Endothelial cell of umbilical vein (primary cell): ENCODE measurements around the gene MED29. TPM values are rescaled to one million over a fixed set of nuclear protein-coding genes. Genes with fewer than 3 reads are reported as not detected.

ENCODE experiments used
- BruUV-seq: library from RNA; stranded (reverse); fragments of 400-500 nt; replicated peaks from 2 replicates; lab custom pipeline; 2021; lab: Mats Ljungman, UMichigan
- CTCF ChIA-PET: fragments of 300-600, 350-600 bp; sonication (Branson Sonifier 250); formaldehyde crosslinking; loops from one replicate; lab custom pipeline; 2021; ENCODE audit warnings: antibody characterized with exemption, inconsistent platforms; lab: Charles Lee
- POLR2A ChIA-PET: fragments of 300-600, 350-600 bp; sonication (Branson Sonifier 250); formaldehyde crosslinking; loops from one replicate; lab custom pipeline; 2021; ENCODE audit warnings: antibody characterized with exemption, inconsistent platforms; lab: Charles Lee
- DNase-seq: peaks from one replicate; pipeline ENCODE4 v3.0.0-alpha.2; 2011; ENCODE audit warnings: low read depth, low spot score
- FAIRE-seq: peaks from 2 replicates; lab custom pipeline; 2011; peaks lifted over from hg19 to GRCh38; lab: Jason Lieb, UNC
- H2AFZ ChIP-seq: 2 replicates; pipeline ENCODE4 v1.6.0; 2012; ENCODE audit warnings: low read depth, low read length, control low read depth, inconsistent platforms
- H3K27ac ChIP-seq: 2 replicates; pipeline ENCODE4 v1.5.1; 2011; ENCODE audit warnings: low read depth, mild to moderate bottlenecking, control low read depth, low read length, moderate library complexity; ENCODE audit not compliant: insufficient read depth
- H3K27me3 ChIP-seq, 2 experiments: 2 replicates each; pipeline versions ENCODE4 v1.6.0 to v1.6.1; 2011; ENCODE audit warnings: low read length in 2 of 2, mixed read lengths in 1 of 2; ENCODE audit not compliant: control insufficient read depth in 2 of 2, insufficient read depth in 2 of 2
- H3K36me3 ChIP-seq, 2 experiments: 2 replicates in 1 of 2; 3 replicates in 1 of 2; pipeline ENCODE4 v1.5.1; 2011; ENCODE audit warnings: low read length in 2 of 2, mild to moderate bottlenecking in 1 of 2, moderate library complexity in 1 of 2; ENCODE audit not compliant: control insufficient read depth in 2 of 2, insufficient read depth in 2 of 2; ENCODE audit errors: extremely low read depth in 1 of 2
- H3K4me1 ChIP-seq: 3 replicates; pipeline ENCODE4 v1.5.1; 2011; ENCODE audit warnings: mild to moderate bottlenecking, low read length; ENCODE audit not compliant: control insufficient read depth, insufficient read depth; ENCODE audit errors: extremely low read depth
- H3K4me2 ChIP-seq: 2 replicates; pipeline ENCODE4 v1.6.1; 2011; ENCODE audit warnings: low read length, control low read depth, mixed read lengths; ENCODE audit not compliant: insufficient read depth
- H3K4me3 ChIP-seq, 3 experiments: fragments of 200-600 bp in 1 of 3; sonication (generic), shearing (Covaris generic) in 1 of 3; replicated peaks in 1 of 3; 2 replicates each; pipeline ENCODE4 v1.5.1; 2011 to 2016; ENCODE audit warnings: control low read depth in 3 of 3, low read length in 3 of 3, mild to moderate bottlenecking in 2 of 3, inconsistent platforms in 1 of 3, low read depth in 1 of 3, moderate library complexity in 1 of 3; ENCODE audit not compliant: insufficient read depth in 1 of 3
- H3K79me2 ChIP-seq: 2 replicates; pipeline ENCODE4 v1.6.0; 2012; ENCODE audit warnings: low read length, inconsistent platforms; ENCODE audit not compliant: control insufficient read depth, insufficient read depth
- H3K9ac ChIP-seq: replicated peaks from 2 replicates; pipeline ENCODE3; 2011; ENCODE audit warnings: low read length, control low read depth; ENCODE audit not compliant: insufficient read depth; ENCODE audit errors: extremely low read depth
- H3K9me1 ChIP-seq: replicated peaks from 3 replicates; pipeline ENCODE4 v1.6.0; 2011; ENCODE audit warnings: mild to moderate bottlenecking, low read length; ENCODE audit not compliant: control insufficient read depth, insufficient read depth; ENCODE audit errors: extremely low read depth
- H3K9me3 ChIP-seq: replicated peaks from 2 replicates; pipeline ENCODE4 v1.5.1; 2012; ENCODE audit warnings: low read length, inconsistent platforms; ENCODE audit not compliant: control insufficient read depth, insufficient read depth
- H4K20me1 ChIP-seq: replicated peaks from 2 replicates; pipeline ENCODE3; 2011; ENCODE audit warnings: mild to moderate bottlenecking, low read length; ENCODE audit not compliant: control insufficient read depth, insufficient read depth; ENCODE audit errors: extremely low read depth
- EZH2 ChIP-seq: IDR thresholded peaks from 2 replicates; pipeline ENCODE4 v1.6.1; 2012; ENCODE audit warnings: borderline replicate concordance, low read depth, mild to moderate bottlenecking, moderate library complexity, low read length, inconsistent platforms; ENCODE audit not compliant: severe bottlenecking
- FOS ChIP-seq: IDR thresholded peaks from 2 replicates; pipeline ENCODE4 v1.6.1; 2011; ENCODE audit warnings: mild to moderate bottlenecking, low read length, moderate library complexity, borderline replicate concordance; ENCODE audit not compliant: insufficient read depth
- GATA2 ChIP-seq: IDR thresholded peaks from 2 replicates; pipeline ENCODE4 v1.7.0; 2011; ENCODE audit warnings: low read depth, mild to moderate bottlenecking, moderate library complexity, mixed read lengths, low read length; ENCODE audit not compliant: insufficient read length, insufficient read depth
- JUN ChIP-seq: IDR thresholded peaks from 2 replicates; pipeline ENCODE4 v1.6.1; 2011; ENCODE audit warnings: borderline replicate concordance, low read depth; ENCODE audit not compliant: insufficient read length, insufficient read depth
- MYC ChIP-seq: IDR thresholded peaks from one replicate; pipeline ENCODE4 v1.6.1; 2011; ENCODE audit warnings: mild to moderate bottlenecking, low read depth, low read length
- POLR2A ChIP-seq: IDR thresholded peaks from 2 replicates; pipeline ENCODE4 v1.6.1; 2012; ENCODE audit warnings: low read depth, mild to moderate bottlenecking, control low read depth, low read length
- POLR2AphosphoS5 ChIP-seq: IDR thresholded peaks from 2 replicates; pipeline ENCODE4 v1.6.1; 2012; ENCODE audit warnings: low read depth, mild to moderate bottlenecking, control low read depth, low read length, moderate library complexity; ENCODE audit not compliant: insufficient read depth
- dilution Hi-C: fragments of 300-500 bp; cut with MboI; formaldehyde crosslinking; loops from one replicate; pipeline ENCODE4 v1.15.0; 2019; ENCODE audit warnings: low sequenced_read_pairs; ENCODE audit not compliant: extremely low pct_ligation_motif_present
- intact Hi-C: fragments of 100-400 bp; cut with micrococcal nuclease; formaldehyde crosslinking; loops from one replicate; pipeline ENCODE4 v1.10.0; 2022
- polyA plus RNA-seq, 4 experiments: library from polyadenylated mRNA; depleted of rRNA in 3 of 4; stranded (reverse) in 3 of 4; unstranded in 1 of 4; fragments of >200 nt; gene quantifications; 2 replicates each; pipeline versions ENCODE4 v1.2.1 to v1.2.3, GENCODE V29; 2011 to 2012; ENCODE audit warnings: missing spikeins in 1 of 4
- total RNA-seq: library from RNA; stranded (reverse); gene quantifications from 2 replicates; pipeline ENCODE4 v1.2.3, GENCODE V29; 2021
- TF ChIP-seq, protein P1 (sequence below), 2 donors: IDR thresholded peaks; 1 replicate in 1 of 2; 2 replicates in 1 of 2; pipeline ENCODE4 v1.5.1; 2011; ENCODE audit warnings: low read length in 2 of 2, mild to moderate bottlenecking in 2 of 2, moderate library complexity in 2 of 2, control low read depth in 1 of 2, inconsistent platforms in 1 of 2, low read depth in 1 of 2; ENCODE audit not compliant: insufficient read depth in 1 of 2; ENCODE audit errors: extremely low read depth in 1 of 2
- TF ChIP-seq, protein P2 (sequence below): IDR thresholded peaks from 2 replicates; pipeline ENCODE4 v1.6.1; 2011; ENCODE audit not compliant: insufficient read depth, insufficient read length

Gene MED29
- total and polyA plus RNA-seq, 2 donors (not counting 3 experiments of a cell fraction or from before 2014, with no cell fraction given): 25.5 to 50.4 TPM

DNA sequence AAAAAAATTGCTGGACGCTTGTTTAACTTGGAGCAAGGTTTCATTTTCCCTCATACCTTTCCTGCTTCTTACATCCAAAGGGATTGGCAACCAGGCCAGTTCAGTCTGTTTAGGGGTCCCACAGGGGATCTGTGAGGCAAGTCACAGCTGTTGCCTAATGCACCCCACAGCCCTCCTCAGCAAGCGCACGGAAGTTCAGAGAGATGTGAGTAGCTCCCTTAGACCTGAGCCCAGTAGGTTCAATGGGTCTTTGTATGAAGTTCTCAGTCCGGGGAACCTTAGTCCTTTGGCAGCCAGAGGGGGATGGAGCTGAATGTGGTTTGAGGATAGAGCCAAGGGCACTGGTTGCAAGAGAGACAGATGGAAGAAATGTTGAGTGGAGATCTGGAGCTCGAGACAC, 35.9 kb upstream of the MED29 start:
- Histone ChIP-seq H3K9ac (no peak overlapping the region), H3K9me1 (no peaks in the 10 kb centered on the region), H2AFZ (no peak overlapping the region), H3K27ac (no peak overlapping the region), H3K27me3 (no peaks in the 10 kb centered on the region), H3K4me3 (no peak overlapping the region), H3K4me1 (no peaks in the 10 kb centered on the region), H3K36me3 (peaks cover 27 to 37% of the 10 kb centered on the region in 2 experiments), H3K79me2 (peaks cover 3% of the 10 kb centered on the region), H3K4me2 (no peak overlapping the region), H3K9me3 (no peaks in the 10 kb centered on the region), H4K20me1 (no peaks in the 10 kb centered on the region)
- no peak for FAIRE-seq
- intact Hi-C loops (no loop called here), dilution Hi-C loops (no loop called here)
- ChIA-PET CTCF (no interaction called here), POLR2A (no interaction called here)
- BruUV-seq: no TSS peak
- TF ChIP-seq EZH2: no peak
- no peak for TF ChIP-seq GATA2
- DNase-seq: no peak

DNA sequence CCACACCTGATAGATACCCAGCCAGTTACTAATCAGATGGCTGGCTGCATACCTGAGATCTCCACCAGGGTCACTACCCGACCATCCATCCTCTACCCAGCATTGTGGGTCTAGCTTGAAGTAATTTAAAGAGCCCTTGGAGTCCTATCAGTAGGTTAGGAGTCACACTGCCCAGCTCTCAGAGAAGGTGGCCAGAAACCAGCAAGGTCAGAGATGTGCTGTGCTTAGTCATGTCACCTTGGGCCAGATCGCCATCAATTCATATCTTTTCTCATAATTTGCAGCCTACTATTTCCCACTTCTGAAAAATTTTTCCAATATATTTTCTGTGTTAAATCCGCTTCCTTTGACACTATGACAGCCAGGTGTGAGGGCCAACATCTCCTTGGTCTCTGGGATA, 35.1 kb upstream of the MED29 start:
- Histone ChIP-seq H3K4me3 (no peak overlapping the region), H3K9me1 (no peaks in the 10 kb centered on the region), H3K27me3 (no peaks in the 10 kb centered on the region), H3K27ac (no peak overlapping the region), H3K4me1 (no peaks in the 10 kb centered on the region), H4K20me1 (no peaks in the 10 kb centered on the region), H3K79me2 (peaks cover 3% of the 10 kb centered on the region), H3K36me3 (peaks cover 27 to 45% of the 10 kb centered on the region in 2 experiments), H3K9ac (no peak overlapping the region), H3K9me3 (no peaks in the 10 kb centered on the region), H2AFZ (no peak overlapping the region), H3K4me2 (no peak overlapping the region)
- intact Hi-C loops: no loop called here
- BruUV-seq: no TSS peak
- dilution Hi-C loops: no loop called here
- DNase-seq (no peak), FAIRE-seq (no peak)
- no peak for TF ChIP-seq POLR2AphosphoS5
- no peak for TF ChIP-seq JUN
- no peak for TF ChIP-seq MYC
- TF ChIP-seq EZH2: no peak
- TF ChIP-seq, protein P1, sequence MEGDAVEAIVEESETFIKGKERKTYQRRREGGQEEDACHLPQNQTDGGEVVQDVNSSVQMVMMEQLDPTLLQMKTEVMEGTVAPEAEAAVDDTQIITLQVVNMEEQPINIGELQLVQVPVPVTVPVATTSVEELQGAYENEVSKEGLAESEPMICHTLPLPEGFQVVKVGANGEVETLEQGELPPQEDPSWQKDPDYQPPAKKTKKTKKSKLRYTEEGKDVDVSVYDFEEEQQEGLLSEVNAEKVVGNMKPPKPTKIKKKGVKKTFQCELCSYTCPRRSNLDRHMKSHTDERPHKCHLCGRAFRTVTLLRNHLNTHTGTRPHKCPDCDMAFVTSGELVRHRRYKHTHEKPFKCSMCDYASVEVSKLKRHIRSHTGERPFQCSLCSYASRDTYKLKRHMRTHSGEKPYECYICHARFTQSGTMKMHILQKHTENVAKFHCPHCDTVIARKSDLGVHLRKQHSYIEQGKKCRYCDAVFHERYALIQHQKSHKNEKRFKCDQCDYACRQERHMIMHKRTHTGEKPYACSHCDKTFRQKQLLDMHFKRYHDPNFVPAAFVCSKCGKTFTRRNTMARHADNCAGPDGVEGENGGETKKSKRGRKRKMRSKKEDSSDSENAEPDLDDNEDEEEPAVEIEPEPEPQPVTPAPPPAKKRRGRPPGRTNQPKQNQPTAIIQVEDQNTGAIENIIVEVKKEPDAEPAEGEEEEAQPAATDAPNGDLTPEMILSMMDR (IDR thresholded peaks at IDR 0.05; ENCODE audit: extremely low read depth in 1 of 2, insufficient read depth in 1 of 2, low read depth in 1 of 2, low read length in 2 of 2): no peak
- TF ChIP-seq, protein P2, sequence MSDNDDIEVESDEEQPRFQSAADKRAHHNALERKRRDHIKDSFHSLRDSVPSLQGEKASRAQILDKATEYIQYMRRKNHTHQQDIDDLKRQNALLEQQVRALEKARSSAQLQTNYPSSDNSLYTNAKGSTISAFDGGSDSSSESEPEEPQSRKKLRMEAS: no peak
- TF ChIP-seq FOS: no peak
- no peak for TF ChIP-seq GATA2
- no peak for TF ChIP-seq POLR2A
- CTCF ChIA-PET: no interaction called here
- POLR2A ChIA-PET: no interaction called here
